Measurements from ENCODE around the gene ADGRG4. TPM values are rescaled to one million over a fixed set of nuclear protein-coding genes. Genes with fewer than 3 reads are reported as not detected.

Gene ADGRG4
- total and polyA plus RNA-seq, 2 of the 8 experiments (the other 6 are each of a cell fraction or from before 2014, with no cell fraction given), result not detected

GRCh38 chrX:136255541-136255940 is 45.2 kb upstream of the ADGRG4 start:
- Histone ChIP-seq H3K27me3 (replicated peaks in 1 of 4; ENCODE audit: control insufficient read depth in 3 of 4, extremely low read depth in 1 of 4, insufficient read depth in 3 of 4, low read length in 3 of 4) (no peaks in the 10 kb centered on the region), H3K79me1 (ENCODE audit: low read depth, low read length) (no peaks in the 10 kb centered on the region), H3K4me3 (ENCODE audit: extremely low read depth in 1 of 4, insufficient read depth in 2 of 4, low read depth in 3 of 4, low read length in 4 of 4) (no peak overlapping the region), H3K56ac (replicated peaks; ENCODE audit: insufficient read length, low read depth, low read length) (no peak overlapping the region), H3K36me3 (ENCODE audit: control insufficient read depth in 2 of 4, insufficient read depth in 4 of 4, low read length in 3 of 4) (no peaks in the 10 kb centered on the region), H2BK20ac (ENCODE audit: low read length) (no peak overlapping the region), H3K18ac (ENCODE audit: extremely low read depth, low read length) (no peak overlapping the region), H3K14ac (ENCODE audit: insufficient read length) (no peak overlapping the region), H4K8ac (ENCODE audit: extremely low read depth, insufficient read depth, low read length) (no peak overlapping the region), H2AK5ac (ENCODE audit: low read depth, low read length) (no peak overlapping the region), H3K9me3 (ENCODE audit: insufficient read depth in 2 of 2, low read depth in 1 of 2, low read length in 1 of 2) (no peaks in the 10 kb centered on the region), H3K23me2 (ENCODE audit: low read depth, low read length) (no peaks in the 10 kb centered on the region; the same call in 1 of the 2 replicates), H3K9ac (replicated peaks in 1 of 4; ENCODE audit: extremely low read depth in 1 of 4, low read depth in 3 of 4, low read length in 3 of 4) (no peak overlapping the region), H2AFZ (ENCODE audit: low read length) (no peak overlapping the region), H3K27ac (ENCODE audit: low read depth, low read length) (no peak overlapping the region), H4K5ac (ENCODE audit: insufficient read length, low read depth, low read length) (no peak overlapping the region), H3K79me2 (ENCODE audit: control insufficient read depth in 1 of 2, insufficient read depth in 2 of 2, low read length in 2 of 2) (no peaks in the 10 kb centered on the region), H2BK5ac (ENCODE audit: low read depth, low read length) (no peak overlapping the region), H3K4me1 (replicated peaks in 1 of 4; ENCODE audit: control insufficient read depth in 3 of 4, insufficient read depth in 4 of 4, low read length in 3 of 4) (peaks cover 0 to 5% (median under 1%) of the 10 kb centered on the region in 4 experiments; a peak in 2 of 7 replicates), H3K23ac (ENCODE audit: insufficient read length) (no peak overlapping the region), H3K4me2 (ENCODE audit: insufficient read depth in 1 of 2, low read depth in 2 of 2, low read length in 2 of 2) (no peak overlapping the region), H4K91ac (replicated peaks; ENCODE audit: insufficient read length, low read length) (no peak overlapping the region), H4K20me1 (replicated peaks in 1 of 2; ENCODE audit: control insufficient read depth in 1 of 2, insufficient read depth in 2 of 2, low read length in 2 of 2) (no peaks in the 10 kb centered on the region), H2BK12ac (ENCODE audit: low read depth, low read length) (no peak overlapping the region), H2BK120ac (replicated peaks; ENCODE audit: low read depth, low read length) (no peak overlapping the region), H2BK15ac (ENCODE audit: low read length) (no peak overlapping the region), H3K4ac (replicated peaks; ENCODE audit: insufficient read length, low read depth, low read length) (no peak overlapping the region)
- ChIA-PET POLR2A (ENCODE audit: partially characterized antibody) (interaction anchor here (1.2 kb wide), 1 partner anchor 14 kb away, joined by 3 read pairs; no protein-coding TSS in a partner anchor), CTCF (ENCODE audit: partially characterized antibody) (interaction anchor here (3.6 kb wide), 1 partner anchor 12 kb away, joined by 13 read pairs; no protein-coding TSS in a partner anchor)
- FAIRE-seq (no peak), DNase-seq (ENCODE audit: low read depth in 1 of 2, low spot score in 2 of 2) (no peak)
- 83% methylated on average over 5 of the region's 5 CpGs; no CpG with 5 or more reads in 1 of the 2 experiments for WGBS, 2 experiments (ENCODE audit: extremely low coverage in 1 of 2, insufficient coverage in 1 of 2, insufficient read length in 1 of 2, insufficient replicate concordance in 2 of 2, low coverage in 1 of 2, low lambda C conversion rate in 2 of 2, missing lambda C conversion rate in 1 of 2)
- TF ChIP-seq SIX5 (IDR thresholded peaks at IDR 0.05; ENCODE audit: low read depth, low read length), result no peak
- TF ChIP-seq FOSL1 (IDR thresholded peaks at IDR 0.05; ENCODE audit: insufficient read depth, low read depth, low read length), result no peak
- TF ChIP-seq USF2 (IDR thresholded peaks at IDR 0.05; ENCODE audit: low read length), result no peak
- no peak for TF ChIP-seq SP2 (IDR thresholded peaks at IDR 0.05; ENCODE audit: low read length)
- no peak for TF ChIP-seq CHD1 (IDR thresholded peaks at IDR 0.05; ENCODE audit: low read depth, low read length)
- no peak for TF ChIP-seq KDM4A (IDR thresholded peaks at IDR 0.05; ENCODE audit: low read depth, low read length, severe bottlenecking)
- TF ChIP-seq MAFK (IDR thresholded peaks at IDR 0.05; ENCODE audit: low read depth, low read length), result no peak
- no peak for TF ChIP-seq GABPA (IDR thresholded peaks at IDR 0.05; ENCODE audit: borderline replicate concordance, insufficient read depth, low read length)
- TF ChIP-seq ATF2 (IDR thresholded peaks at IDR 0.05; ENCODE audit: low read length), result no peak
- TF ChIP-seq SIRT6 (IDR thresholded peaks at IDR 0.05; ENCODE audit: low read length), result no peak
- TF ChIP-seq TAF1 (IDR thresholded peaks at IDR 0.05; ENCODE audit: low read depth, low read length), result no peak
- TF ChIP-seq MAX (IDR thresholded peaks at IDR 0.05), result no peak
